Measurements from ENCODE around the gene MYADML2.

The MYADML2 gene

GRCh38 chr17:81898029-81898866 is 48.8 kb downstream of the MYADML2 start:
- DNase-seq (ENCODE audit: low read depth): peak; percentile 79

DNA sequence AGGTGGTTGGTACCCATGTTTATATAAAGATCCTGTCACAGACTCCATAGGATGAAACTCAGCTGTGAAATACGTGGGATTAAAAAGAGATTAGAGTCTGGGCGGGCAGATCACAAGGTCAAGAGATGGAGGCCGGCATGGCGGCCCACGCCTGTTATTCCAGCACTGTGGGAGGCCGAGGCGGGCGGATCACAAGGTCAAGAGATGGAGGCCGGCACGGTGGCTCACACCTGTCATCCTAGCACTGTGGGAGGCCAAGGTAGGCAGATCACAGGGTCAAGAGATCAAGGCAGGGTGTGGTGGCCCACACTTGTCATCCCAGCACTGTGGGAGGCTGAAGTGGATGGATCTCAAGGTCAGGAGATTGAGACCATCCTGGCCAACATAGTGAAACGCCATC is 51.6 kb downstream of the MYADML2 start:
- no peak for DNase-seq (ENCODE audit: low read depth)

DNA sequence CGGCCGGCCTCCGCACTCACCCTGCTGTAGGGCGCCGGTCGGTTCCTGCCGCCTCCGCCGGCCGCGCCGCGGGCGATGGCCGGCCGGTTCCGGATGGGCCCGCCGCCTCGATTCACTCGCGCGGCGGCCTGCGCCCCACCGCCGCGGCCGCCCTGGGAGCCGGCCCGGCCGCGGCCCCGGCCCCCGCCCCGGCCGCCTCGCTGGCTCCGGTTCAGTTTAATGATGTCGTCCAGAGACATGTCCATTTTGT is 55.8 kb downstream of the MYADML2 start:
- DNase-seq (ENCODE audit: low read depth): no peak

- DNase-seq (ENCODE audit: low read depth): no peak
These were observed 56.4 kb downstream of the MYADML2 start for GRCh38 chr17:81890447-81891302.
